Mesothelial cell of epicardium (in vitro differentiated cells): Measurements from ENCODE around the gene VTCN1. TPM values are rescaled to one million over a fixed set of nuclear protein-coding genes. Genes with fewer than 3 reads are reported as not detected.

Experiments
- DNase-seq, 2 experiments: peaks; one replicate each; pipeline ENCODE4 v3.0.0; 2021; ENCODE audit warnings: low spot score in 2 of 2; ENCODE audit not compliant: unreplicated experiment in 2 of 2
- H3K27ac Mint-ChIP-seq: 2 replicates; pipeline ENCODE4 v1.8.0; 2021; ENCODE audit warnings: mixed read lengths
- H3K27me3 Mint-ChIP-seq: 2 replicates; pipeline ENCODE4 v1.8.0; 2021; ENCODE audit warnings: low read depth, mixed read lengths
- H3K36me3 Mint-ChIP-seq: 2 replicates; pipeline ENCODE4 v1.8.0; 2021; ENCODE audit warnings: mixed read lengths
- H3K4me1 Mint-ChIP-seq: 2 replicates; pipeline ENCODE4 v1.8.0; 2021; ENCODE audit warnings: mixed read lengths
- H3K4me3 Mint-ChIP-seq: 2 replicates; pipeline ENCODE4 v1.8.0; 2021; ENCODE audit warnings: mild to moderate bottlenecking, moderate library complexity, mixed read lengths
- H3K9me3 Mint-ChIP-seq: 2 replicates; pipeline ENCODE4 v1.8.0; 2021; ENCODE audit warnings: mixed read lengths
- total RNA-seq: library from RNA; stranded (reverse); gene quantifications from 3 replicates; pipeline ENCODE4 v1.2.1, GENCODE V29; 2021
- TF ChIP-seq, protein P1 (sequence below): fragments of 200-600 bp; sonication (generic); IDR thresholded peaks from one replicate; pipeline ENCODE4 v1.5.0; 2021; ENCODE audit warnings: antibody characterized with exemption; ENCODE audit not compliant: unreplicated experiment

VTCN1 gene
- total RNA-seq, 1 donor from 2014 or later: 27.9 TPM

DNA sequence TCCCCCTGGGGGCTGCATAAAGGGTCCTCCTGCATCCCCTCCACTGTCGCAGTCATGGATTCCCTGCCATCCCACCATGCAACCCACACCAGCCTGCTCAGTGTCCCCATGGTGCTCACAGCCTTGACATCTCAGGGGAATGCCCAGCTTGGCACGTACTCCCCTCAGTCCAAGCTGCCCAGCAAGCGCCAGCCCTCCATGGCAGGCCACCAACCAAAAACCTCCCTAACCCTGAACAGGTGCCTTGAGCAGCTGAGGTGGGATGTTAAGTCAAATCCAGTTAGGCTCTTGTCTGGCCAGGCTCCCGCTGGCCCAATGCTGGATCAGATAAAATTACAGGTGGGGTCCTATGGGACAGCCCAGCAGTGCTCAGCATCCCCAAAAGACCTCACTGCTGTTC is 341 bp downstream of the VTCN1 start:
- DNase-seq: no peak
- peaks cover 2% of the 10 kb centered on the region for H3K27me3 Mint-ChIP-seq
- H3K27ac Mint-ChIP-seq: peak overlapping the region; percentile 97
- TF ChIP-seq, protein P1, sequence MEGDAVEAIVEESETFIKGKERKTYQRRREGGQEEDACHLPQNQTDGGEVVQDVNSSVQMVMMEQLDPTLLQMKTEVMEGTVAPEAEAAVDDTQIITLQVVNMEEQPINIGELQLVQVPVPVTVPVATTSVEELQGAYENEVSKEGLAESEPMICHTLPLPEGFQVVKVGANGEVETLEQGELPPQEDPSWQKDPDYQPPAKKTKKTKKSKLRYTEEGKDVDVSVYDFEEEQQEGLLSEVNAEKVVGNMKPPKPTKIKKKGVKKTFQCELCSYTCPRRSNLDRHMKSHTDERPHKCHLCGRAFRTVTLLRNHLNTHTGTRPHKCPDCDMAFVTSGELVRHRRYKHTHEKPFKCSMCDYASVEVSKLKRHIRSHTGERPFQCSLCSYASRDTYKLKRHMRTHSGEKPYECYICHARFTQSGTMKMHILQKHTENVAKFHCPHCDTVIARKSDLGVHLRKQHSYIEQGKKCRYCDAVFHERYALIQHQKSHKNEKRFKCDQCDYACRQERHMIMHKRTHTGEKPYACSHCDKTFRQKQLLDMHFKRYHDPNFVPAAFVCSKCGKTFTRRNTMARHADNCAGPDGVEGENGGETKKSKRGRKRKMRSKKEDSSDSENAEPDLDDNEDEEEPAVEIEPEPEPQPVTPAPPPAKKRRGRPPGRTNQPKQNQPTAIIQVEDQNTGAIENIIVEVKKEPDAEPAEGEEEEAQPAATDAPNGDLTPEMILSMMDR: no peak
- no peaks in the 10 kb centered on the region for H3K9me3 Mint-ChIP-seq
- no peaks in the 10 kb centered on the region for H3K36me3 Mint-ChIP-seq
- H3K4me1 Mint-ChIP-seq: peaks cover 49% of the 10 kb centered on the region
- peak overlapping the region; percentile 54 for H3K4me3 Mint-ChIP-seq

GRCh38 chr1:117209094-117209493 is 1.6 kb downstream of the VTCN1 start:
- H3K27me3 Mint-ChIP-seq: peaks cover 2% of the 10 kb centered on the region
- H3K27ac Mint-ChIP-seq: peak overlapping the region; percentile 84
- TF ChIP-seq, protein P1: no peak

DNA sequence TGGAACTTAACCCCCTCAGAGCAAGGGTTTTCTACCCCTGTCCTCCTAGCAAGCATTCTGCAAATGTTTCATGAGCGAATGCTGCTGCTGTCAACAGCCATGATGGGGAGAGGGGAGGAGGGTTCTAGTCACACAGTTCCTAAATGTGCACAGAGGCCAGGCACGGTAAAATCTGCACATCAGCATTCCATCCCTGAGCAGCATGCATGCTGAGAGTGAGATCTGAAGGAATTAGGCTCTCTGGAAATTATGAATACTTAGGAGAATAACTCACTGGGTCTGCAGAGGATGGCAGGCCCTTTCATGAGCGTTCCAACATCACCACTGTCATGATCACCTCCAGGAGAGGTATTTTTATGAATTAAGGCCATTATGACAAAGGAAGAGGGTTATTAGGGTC is 2.1 kb downstream of the VTCN1 start:
- peaks cover 50% of the 10 kb centered on the region for H3K4me1 Mint-ChIP-seq
- no peaks in the 10 kb centered on the region for H3K36me3 Mint-ChIP-seq

More at GRCh38 chr1:117209094-117209493, 1.6 kb downstream of the VTCN1 start:
- peak overlapping the region; percentile 54 for H3K4me3 Mint-ChIP-seq
- no peaks in the 10 kb centered on the region for H3K36me3 Mint-ChIP-seq
- H3K4me1 Mint-ChIP-seq: peaks cover 47% of the 10 kb centered on the region
- H3K9me3 Mint-ChIP-seq: no peaks in the 10 kb centered on the region
- DNase-seq: no peak

GRCh38 chr1:117205368-117205767 is 5.4 kb downstream of the VTCN1 start:
- Mint-ChIP-seq H3K36me3 (no peaks in the 10 kb centered on the region), H3K27me3 (peaks cover 5% of the 10 kb centered on the region), H3K9me3 (no peaks in the 10 kb centered on the region), H3K4me1 (peaks cover 60% of the 10 kb centered on the region), H3K27ac (peak overlapping the region; percentile 26), H3K4me3 (no peak overlapping the region)
- no peak for DNase-seq
- TF ChIP-seq, protein P1: no peak

More for the DNA sequence above, 2.1 kb downstream of the VTCN1 start:
- TF ChIP-seq, protein P1: no peak
- no peak for DNase-seq
- Mint-ChIP-seq H3K27me3 (peaks cover 2% of the 10 kb centered on the region), H3K4me3 (peak overlapping the region; percentile 54), H3K27ac (peak overlapping the region; percentile 84), H3K9me3 (no peaks in the 10 kb centered on the region)

- H3K4me3 Mint-ChIP-seq: no peak overlapping the region
- no peak for DNase-seq
- peak overlapping the region; percentile 13 for H3K27ac Mint-ChIP-seq
- no peaks in the 10 kb centered on the region for H3K36me3 Mint-ChIP-seq
- peaks cover 40% of the 10 kb centered on the region for H3K4me1 Mint-ChIP-seq
- H3K27me3 Mint-ChIP-seq: peaks cover 3% of the 10 kb centered on the region
- H3K9me3 Mint-ChIP-seq: no peaks in the 10 kb centered on the region
- TF ChIP-seq, protein P1: no peak
These were observed 8.9 kb downstream of the VTCN1 start for GRCh38 chr1:117201808-117202207.

- Mint-ChIP-seq H3K4me3 (no peak overlapping the region), H3K4me1 (peaks cover 35% of the 10 kb centered on the region)
- DNase-seq: no peak
These were observed 12.6 kb downstream of the VTCN1 start for GRCh38 chr1:117198097-117198496.

More at GRCh38 chr1:117198097-117198496, 12.6 kb downstream of the VTCN1 start:
- TF ChIP-seq, protein P1: no peak
- peaks cover 3% of the 10 kb centered on the region for H3K27me3 Mint-ChIP-seq
- no peak overlapping the region for H3K27ac Mint-ChIP-seq
- peaks cover 4% of the 10 kb centered on the region for H3K36me3 Mint-ChIP-seq
- peaks cover 16% of the 10 kb centered on the region for H3K9me3 Mint-ChIP-seq
